Astrocyte (in vitro differentiated cells and primary cell): ENCODE data around the gene TMEM45A. TPM values are rescaled to one million over a fixed set of nuclear protein-coding genes. Genes with fewer than 3 reads are reported as not detected.

Experiments used
- DNase-seq: peaks from one replicate; pipeline ENCODE4 v3.0.0-alpha.2; 2010; ENCODE audit warnings: low read depth
- FAIRE-seq: peaks from 2 replicates; lab custom pipeline; 2011; peaks lifted over from hg19 to GRCh38; lab: Jason Lieb, UNC
- H2AFZ ChIP-seq: 2 replicates; pipeline ENCODE4 v1.6.0; 2012; ENCODE audit warnings: low read depth, low read length, inconsistent platforms
- H3K27ac ChIP-seq: 2 replicates; pipeline ENCODE4 v1.5.1; 2011; ENCODE audit warnings: low read depth, low read length, inconsistent platforms
- H3K27me3 ChIP-seq: 2 replicates; pipeline ENCODE4 v1.6.0; 2011; ENCODE audit warnings: low read length, inconsistent platforms; ENCODE audit not compliant: insufficient read depth
- H3K36me3 ChIP-seq: 2 replicates; pipeline ENCODE4 v1.5.1; 2011; ENCODE audit warnings: low read length, inconsistent platforms; ENCODE audit not compliant: insufficient read depth
- H3K4me1 ChIP-seq: 2 replicates; pipeline ENCODE4 v1.5.1; 2011; ENCODE audit warnings: low read length, inconsistent platforms; ENCODE audit not compliant: insufficient read depth
- H3K4me2 ChIP-seq: 2 replicates; pipeline ENCODE4 v1.6.0; 2012; ENCODE audit warnings: low read length, inconsistent platforms
- H3K4me3 ChIP-seq: 2 replicates; pipeline ENCODE4 v1.5.1; 2011; ENCODE audit warnings: low read depth, mild to moderate bottlenecking, low read length, inconsistent platforms; ENCODE audit not compliant: insufficient read depth
- H3K79me2 ChIP-seq: 2 replicates; pipeline ENCODE4 v1.6.0; 2012; ENCODE audit warnings: mild to moderate bottlenecking, low read length, inconsistent platforms; ENCODE audit not compliant: insufficient read depth
- H3K9ac ChIP-seq: 2 replicates; pipeline ENCODE4 v1.6.0; 2012; ENCODE audit warnings: mild to moderate bottlenecking, low read length, inconsistent platforms
- H3K9me3 ChIP-seq: 2 replicates; pipeline ENCODE4 v1.5.1; 2012; ENCODE audit warnings: low read depth, mild to moderate bottlenecking, low read length, inconsistent platforms; ENCODE audit not compliant: insufficient read depth
- H4K20me1 ChIP-seq: 2 replicates; pipeline ENCODE4 v1.6.0; 2012; ENCODE audit warnings: low read length, inconsistent platforms; ENCODE audit not compliant: insufficient read depth
- H3K27ac Mint-ChIP-seq: one replicate; pipeline ENCODE4 v1.8.0; 2021; ENCODE audit warnings: mild to moderate bottlenecking, mixed read lengths; ENCODE audit not compliant: unreplicated experiment
- H3K27me3 Mint-ChIP-seq: one replicate; pipeline ENCODE4 v1.8.0; 2021; ENCODE audit warnings: low read depth, mixed read lengths; ENCODE audit not compliant: unreplicated experiment
- H3K36me3 Mint-ChIP-seq: one replicate; pipeline ENCODE4 v1.8.0; 2021; ENCODE audit warnings: low read depth, mixed read lengths; ENCODE audit not compliant: unreplicated experiment
- H3K4me1 Mint-ChIP-seq: one replicate; pipeline ENCODE4 v1.8.0; 2021; ENCODE audit warnings: low read depth, mixed read lengths; ENCODE audit not compliant: unreplicated experiment
- H3K4me3 Mint-ChIP-seq: one replicate; pipeline ENCODE4 v1.8.0; 2021; ENCODE audit warnings: mild to moderate bottlenecking, moderate library complexity, mixed read lengths; ENCODE audit not compliant: unreplicated experiment
- H3K9me3 Mint-ChIP-seq: one replicate; pipeline ENCODE4 v1.8.0; 2021; ENCODE audit warnings: mild to moderate bottlenecking, mixed read lengths; ENCODE audit not compliant: unreplicated experiment
- CTCF ChIP-seq: IDR thresholded peaks from 2 replicates; pipeline ENCODE4 v1.5.1; 2011; ENCODE audit warnings: low read depth, mild to moderate bottlenecking, inconsistent platforms, low read length, moderate library complexity; ENCODE audit not compliant: insufficient read depth
- EZH2 ChIP-seq: IDR thresholded peaks from 2 replicates; pipeline ENCODE4 v1.6.1; 2012; ENCODE audit warnings: mild to moderate bottlenecking, low read length, inconsistent platforms; ENCODE audit not compliant: insufficient read depth
- total RNA-seq: library from RNA; stranded (reverse); gene quantifications from 2 replicates; pipeline ENCODE4 v1.2.1, GENCODE V29; 2021

TMEM45A gene
- total RNA-seq, 1 donor from 2014 or later = 35.5 TPM

- no peaks in the 10 kb centered on the region for H4K20me1 ChIP-seq
- H3K4me1 ChIP-seq = peaks cover 5% of the 10 kb centered on the region
- H3K9me3 Mint-ChIP-seq = no peaks in the 10 kb centered on the region
- DNase-seq (no peak), FAIRE-seq (no peak)
- H3K4me3 ChIP-seq = no peak overlapping the region
- H3K4me3 Mint-ChIP-seq = no peak overlapping the region
- H3K79me2 ChIP-seq = no peaks in the 10 kb centered on the region
- H3K4me2 ChIP-seq = no peak overlapping the region
- no peak overlapping the region for H3K9ac ChIP-seq
- H3K27me3 ChIP-seq = no peaks in the 10 kb centered on the region
- no peak overlapping the region for H3K27ac Mint-ChIP-seq
- no peak overlapping the region for H2AFZ ChIP-seq
- H3K36me3 ChIP-seq = peaks cover 6% of the 10 kb centered on the region
- TF ChIP-seq EZH2 (no peak), CTCF (no peak)
- no peak overlapping the region for H3K27ac ChIP-seq
- peaks cover 17% of the 10 kb centered on the region for H3K36me3 Mint-ChIP-seq
- peaks cover 6% of the 10 kb centered on the region for H3K4me1 Mint-ChIP-seq
- no peaks in the 10 kb centered on the region for H3K27me3 Mint-ChIP-seq
- no peaks in the 10 kb centered on the region for H3K9me3 ChIP-seq
Measured at GRCh38 chr3:100577382-100578008, 85.1 kb downstream of the TMEM45A start.

- Histone ChIP-seq H3K4me3 (no peak overlapping the region), H3K9me3 (no peaks in the 10 kb centered on the region), H3K27ac (no peak overlapping the region), H2AFZ (no peak overlapping the region), H3K4me2 (no peak overlapping the region), H3K36me3 (peaks cover 6% of the 10 kb centered on the region), H3K9ac (no peak overlapping the region), H3K79me2 (no peaks in the 10 kb centered on the region), H3K27me3 (no peaks in the 10 kb centered on the region), H4K20me1 (no peaks in the 10 kb centered on the region), H3K4me1 (peaks cover 5% of the 10 kb centered on the region)
- H3K36me3 Mint-ChIP-seq = peaks cover 17% of the 10 kb centered on the region
- no peak overlapping the region for H3K4me3 Mint-ChIP-seq
- no peaks in the 10 kb centered on the region for H3K27me3 Mint-ChIP-seq
- no peak for FAIRE-seq
- no peak overlapping the region for H3K27ac Mint-ChIP-seq
- no peak for DNase-seq
- H3K9me3 Mint-ChIP-seq = no peaks in the 10 kb centered on the region
- H3K4me1 Mint-ChIP-seq = peaks cover 6% of the 10 kb centered on the region
- TF ChIP-seq CTCF (no peak), EZH2 (no peak)
Measured at GRCh38 chr3:100578646-100579045, 86.2 kb downstream of the TMEM45A start.

- H3K27ac ChIP-seq = no peak overlapping the region
- H3K4me1 ChIP-seq = peaks cover 5% of the 10 kb centered on the region
- H2AFZ ChIP-seq = no peak overlapping the region
- no peak overlapping the region for H3K4me3 ChIP-seq
- peaks cover 6% of the 10 kb centered on the region for H3K36me3 ChIP-seq
- H3K27me3 ChIP-seq = no peaks in the 10 kb centered on the region
- peaks cover 6% of the 10 kb centered on the region for H3K4me1 Mint-ChIP-seq
- H4K20me1 ChIP-seq = no peaks in the 10 kb centered on the region
- H3K9me3 Mint-ChIP-seq = peaks cover 3% of the 10 kb centered on the region
- no peaks in the 10 kb centered on the region for H3K9me3 ChIP-seq
- no peaks in the 10 kb centered on the region for H3K79me2 ChIP-seq
- H3K36me3 Mint-ChIP-seq = peaks cover 12% of the 10 kb centered on the region
- H3K27me3 Mint-ChIP-seq = no peaks in the 10 kb centered on the region
- FAIRE-seq (no peak), DNase-seq (no peak)
- H3K4me2 ChIP-seq = no peak overlapping the region
- no peak overlapping the region for H3K9ac ChIP-seq
- H3K4me3 Mint-ChIP-seq = no peak overlapping the region
- H3K27ac Mint-ChIP-seq = no peak overlapping the region
- TF ChIP-seq CTCF (no peak), EZH2 (no peak)
Measured at GRCh38 chr3:100580147-100580546, 87.7 kb downstream of the TMEM45A start.
